Upper lobe of right lung (tissue), 1 donor: ENCODE data around the gene RASL10A. TPM values are rescaled to one million over a fixed set of nuclear protein-coding genes. Genes with fewer than 3 reads are reported as not detected.
A peak's percentile ranks its signal among the peaks of the same experiment; 100 is the strongest.
"Not testable (repeated sequence)": the region's sequence is repeated elsewhere in the genome, so short reads cannot be mapped to it uniquely, and the experiment has no call there.

Experiments
- ATAC-seq: fragments of 200-7000 bp; cut with Tn5 transposase; one replicate; pipeline ENCODE4 v1.9.1; 2020; ENCODE audit warnings: mild to moderate bottlenecking, moderate library complexity
- DNase-seq: peaks from one replicate; pipeline ENCODE4 v3.0.0-alpha.2; 2020
- H3K27ac ChIP-seq: fragments of 200-600 bp; one replicate; pipeline ENCODE4 v1.8.0; 2022
- H3K27me3 ChIP-seq: fragments of 200-600 bp; one replicate; pipeline ENCODE4 v1.8.0; 2022; ENCODE audit warnings: mild to moderate bottlenecking
- H3K36me3 ChIP-seq: fragments of 200-600 bp; one replicate; pipeline ENCODE4 v1.8.0; 2022
- H3K4me1 ChIP-seq: fragments of 200-600 bp; one replicate; pipeline ENCODE4 v1.8.0; 2022
- H3K4me3 ChIP-seq: fragments of 200-600 bp; one replicate; pipeline ENCODE4 v1.8.0; 2022; ENCODE audit warnings: mild to moderate bottlenecking
- H3K9me3 ChIP-seq: fragments of 200-600 bp; one replicate; pipeline ENCODE4 v1.8.0; 2022
- intact Hi-C: fragments of 100-400 bp; cut with DNase I; formaldehyde crosslinking; loops from one replicate; pipeline ENCODE4 v1.11.0; 2022
- long read RNA-seq: library from polyadenylated mRNA; unstranded; transcript quantifications from one replicate; pipeline ENCODE4 v2.0.0, GENCODE V29; 2021
- total RNA-seq: library from RNA; stranded (reverse); fragmentation: NEBNext Ultra II Directional; extraction: Animal tissue kit (Norgen Biotek cat#: 25700); gene quantifications from one replicate; pipeline ENCODE4 v1.2.1, GENCODE V29; 2021
- TF ChIP-seq, protein P1 (sequence below): fragments of 200-600 bp; IDR thresholded peaks from one replicate; pipeline ENCODE4 v1.8.0; 2022; ENCODE audit warnings: antibody characterized with exemption
- donor health status: DM: no; HTN: yes; CAD: no; lungs with severe emphysema.

The RASL10A gene
- total RNA-seq: 0.72 TPM
- long read RNA-seq, partial matches to known transcripts: 0 of 3 reads
- long read RNA-seq, other reads (novel, unspliced or antisense): 0 of 3 reads

DNA sequence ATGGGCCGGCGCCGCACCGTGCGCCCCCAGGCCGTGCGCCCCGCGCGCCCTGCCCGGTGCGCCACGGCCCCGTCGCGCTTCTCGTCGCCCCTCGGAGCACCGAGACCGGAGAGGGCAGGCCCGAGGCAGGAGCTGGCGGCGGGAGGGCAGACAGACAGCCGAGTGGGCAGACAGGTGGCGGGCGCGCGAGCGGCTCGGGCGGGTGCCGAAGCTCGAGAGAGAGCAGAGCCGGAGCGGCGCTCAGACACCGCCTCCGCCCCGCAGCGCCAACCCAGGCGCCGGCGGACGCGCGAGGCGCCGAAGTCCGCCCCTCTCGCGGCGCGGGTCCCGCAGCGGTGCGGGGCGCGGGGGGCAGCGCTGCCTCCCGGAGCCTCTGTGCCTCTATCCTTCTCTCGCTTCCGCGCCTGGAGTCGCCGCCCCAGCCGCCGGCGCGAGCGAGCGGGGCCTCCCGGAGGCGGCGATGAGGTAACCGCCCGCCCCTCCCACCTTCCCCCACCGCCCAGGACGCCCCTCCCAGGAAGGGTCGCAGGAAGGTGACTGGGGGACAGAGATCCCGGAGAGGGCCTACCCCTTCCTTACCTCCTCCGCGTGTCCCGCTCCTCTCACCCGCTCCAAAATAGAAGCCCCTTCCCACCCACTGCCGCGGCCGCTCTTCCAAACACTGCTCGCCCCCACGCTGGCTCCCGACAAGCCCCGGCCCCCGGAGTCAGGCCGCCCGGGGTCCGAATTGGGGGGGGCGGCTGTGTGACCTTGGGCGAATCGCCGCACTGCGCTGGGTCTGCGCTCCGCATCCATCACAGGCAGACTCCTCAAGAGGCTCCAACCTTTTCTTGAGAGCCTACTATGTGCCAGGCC, at the start of gene RASL10A:
Gene RASL10A, minus strand, starts transcription at position 412 of the 855 bp plus-strand sequence. CDS start 451 bp downstream, outside the sequence.
- TF ChIP-seq, protein P1, sequence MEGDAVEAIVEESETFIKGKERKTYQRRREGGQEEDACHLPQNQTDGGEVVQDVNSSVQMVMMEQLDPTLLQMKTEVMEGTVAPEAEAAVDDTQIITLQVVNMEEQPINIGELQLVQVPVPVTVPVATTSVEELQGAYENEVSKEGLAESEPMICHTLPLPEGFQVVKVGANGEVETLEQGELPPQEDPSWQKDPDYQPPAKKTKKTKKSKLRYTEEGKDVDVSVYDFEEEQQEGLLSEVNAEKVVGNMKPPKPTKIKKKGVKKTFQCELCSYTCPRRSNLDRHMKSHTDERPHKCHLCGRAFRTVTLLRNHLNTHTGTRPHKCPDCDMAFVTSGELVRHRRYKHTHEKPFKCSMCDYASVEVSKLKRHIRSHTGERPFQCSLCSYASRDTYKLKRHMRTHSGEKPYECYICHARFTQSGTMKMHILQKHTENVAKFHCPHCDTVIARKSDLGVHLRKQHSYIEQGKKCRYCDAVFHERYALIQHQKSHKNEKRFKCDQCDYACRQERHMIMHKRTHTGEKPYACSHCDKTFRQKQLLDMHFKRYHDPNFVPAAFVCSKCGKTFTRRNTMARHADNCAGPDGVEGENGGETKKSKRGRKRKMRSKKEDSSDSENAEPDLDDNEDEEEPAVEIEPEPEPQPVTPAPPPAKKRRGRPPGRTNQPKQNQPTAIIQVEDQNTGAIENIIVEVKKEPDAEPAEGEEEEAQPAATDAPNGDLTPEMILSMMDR: no peak
- DNase-seq (peak; percentile 37), ATAC-seq (no peak)
- Histone ChIP-seq H3K27ac (no peak within 1 kb of the TSS), H3K36me3 (no peaks in the 10 kb centered on the region), H3K27me3 (peaks cover 29% of the 10 kb centered on the region), H3K9me3 (no peaks in the 10 kb centered on the region), H3K4me1 (peaks cover 37% of the 10 kb centered on the region), H3K4me3 (peak within 1 kb of the TSS; percentile 21)
- intact Hi-C loops: no loop called here

DNA sequence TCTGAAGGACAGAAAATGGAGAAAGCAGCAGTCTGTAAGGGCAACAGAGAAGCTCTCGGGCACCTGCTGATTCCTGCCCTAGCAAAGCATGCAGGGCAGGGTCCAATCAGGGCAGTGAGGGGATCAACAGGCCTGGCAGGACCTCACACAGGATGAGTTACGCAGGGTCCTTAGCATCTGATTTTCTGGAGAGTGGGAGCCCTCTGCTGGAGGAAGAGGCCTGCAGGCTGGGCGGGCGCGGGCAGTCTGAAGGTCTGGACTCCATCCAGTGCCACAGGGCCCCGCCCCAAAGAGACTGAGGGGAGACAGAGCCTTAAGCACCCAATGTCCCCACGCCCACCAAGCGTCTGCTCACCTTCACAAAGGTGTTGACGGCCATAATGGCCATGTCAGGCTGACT, 44.0 kb upstream of the RASL10A start:
- DNase-seq: no peak
- H3K36me3 ChIP-seq: peaks cover 53% of the 10 kb centered on the region
- TF ChIP-seq, protein P1: peak; percentile 53
- ATAC-seq: peak; percentile 68
- H3K27ac ChIP-seq: no peak overlapping the region
- no peaks in the 10 kb centered on the region for H3K9me3 ChIP-seq
- H3K4me3 ChIP-seq: no peak overlapping the region
- peaks cover 5% of the 10 kb centered on the region for H3K4me1 ChIP-seq
- no peaks in the 10 kb centered on the region for H3K27me3 ChIP-seq
- intact Hi-C loops: no loop called here

GRCh38 chr22:29357193-29357890, 41.8 kb upstream of the RASL10A start:
- H3K27me3 ChIP-seq, H3K4me1 ChIP-seq, ATAC-seq, H3K9me3 ChIP-seq, H3K4me3 ChIP-seq, H3K27ac ChIP-seq, intact Hi-C loops, DNase-seq: not testable (repeated sequence)
- peaks cover 74% of the 10 kb centered on the region for H3K36me3 ChIP-seq

GRCh38 chr22:29353860-29354259, 38.4 kb upstream of the RASL10A start:
- DNase-seq: no peak
- TF ChIP-seq, protein P1: no peak
- intact Hi-C loops: no loop called here
- no peaks in the 10 kb centered on the region for H3K27me3 ChIP-seq
- ATAC-seq: no peak
- no peak overlapping the region for H3K4me3 ChIP-seq
- no peak overlapping the region for H3K27ac ChIP-seq
- H3K36me3 ChIP-seq: peaks cover 99% of the 10 kb centered on the region
- no peaks in the 10 kb centered on the region for H3K4me1 ChIP-seq
- no peaks in the 10 kb centered on the region for H3K9me3 ChIP-seq

DNA sequence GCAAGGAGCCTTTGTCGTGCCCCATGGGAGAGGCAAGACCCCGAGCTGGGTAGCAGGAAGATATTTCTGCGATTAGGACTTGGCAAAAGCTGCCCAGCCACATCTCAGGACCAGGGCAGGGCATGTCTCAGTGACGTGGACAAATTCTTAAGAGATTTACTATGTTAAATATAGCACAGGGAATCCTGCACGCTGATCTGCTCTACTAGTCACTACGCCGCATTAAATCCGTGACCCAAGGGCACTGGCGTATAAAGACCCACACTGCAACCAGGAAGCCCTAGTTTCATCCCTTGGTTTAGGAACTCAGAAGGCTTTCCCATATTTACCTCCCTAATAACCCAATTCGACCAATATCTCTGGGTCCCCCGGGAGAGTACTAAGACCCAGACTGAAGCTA, 37.8 kb upstream of the RASL10A start:
- H3K9me3 ChIP-seq: no peaks in the 10 kb centered on the region
- no peak overlapping the region for H3K27ac ChIP-seq
- DNase-seq: no peak
- TF ChIP-seq, protein P1: no peak
- no peaks in the 10 kb centered on the region for H3K4me1 ChIP-seq
- H3K36me3 ChIP-seq: peaks cover 99% of the 10 kb centered on the region
- intact Hi-C loops: no loop called here
- no peak overlapping the region for H3K4me3 ChIP-seq
- no peak for ATAC-seq
- H3K27me3 ChIP-seq: no peaks in the 10 kb centered on the region

GRCh38 chr22:29352778-29353177, 37.3 kb upstream of the RASL10A start:
- intact Hi-C loops: no loop called here
- Histone ChIP-seq H3K4me3 (no peak overlapping the region), H3K9me3 (no peaks in the 10 kb centered on the region), H3K36me3 (peaks cover 99% of the 10 kb centered on the region), H3K27ac (no peak overlapping the region), H3K27me3 (no peaks in the 10 kb centered on the region), H3K4me1 (no peaks in the 10 kb centered on the region)
- DNase-seq (no peak), ATAC-seq (no peak)
- TF ChIP-seq, protein P1: no peak
